Measurements from ENCODE around the gene XDH.

Gene XDH

GRCh38 chr2:31402388-31402787 lies 12.2 kb downstream of the XDH start:
- DNase-seq (ENCODE audit: low spot score) = no peak

GRCh38 chr2:31401580-31401979 lies 13.0 kb downstream of the XDH start:
- no peak for DNase-seq (ENCODE audit: low spot score)

- DNase-seq (ENCODE audit: low spot score) = no peak
These were observed 15.7 kb downstream of the XDH start for GRCh38 chr2:31398881-31399280.

GRCh38 chr2:31397094-31397493 lies 17.4 kb downstream of the XDH start:
- no peak for DNase-seq (ENCODE audit: low spot score)

- DNase-seq (ENCODE audit: low spot score) = no peak
These were observed 24.2 kb downstream of the XDH start for GRCh38 chr2:31390324-31390723.

- DNase-seq (ENCODE audit: low spot score) = no peak
These were observed 25.8 kb downstream of the XDH start for GRCh38 chr2:31388736-31389135.

- no peak for DNase-seq (ENCODE audit: low spot score)
These were observed 26.7 kb downstream of the XDH start for GRCh38 chr2:31387850-31388249.

GRCh38 chr2:31386648-31387047 lies 27.9 kb downstream of the XDH start:
- no peak for DNase-seq (ENCODE audit: low spot score)

- no peak for DNase-seq (ENCODE audit: low spot score)
These were observed 28.4 kb downstream of the XDH start for GRCh38 chr2:31386172-31386571.

- DNase-seq (ENCODE audit: low spot score) = no peak
These were observed 29.7 kb downstream of the XDH start for GRCh38 chr2:31384771-31385276.

- DNase-seq (ENCODE audit: low spot score) = no peak
These were observed 30.2 kb downstream of the XDH start for GRCh38 chr2:31384351-31384750.

- DNase-seq (ENCODE audit: low spot score) = no peak
These were observed 30.9 kb downstream of the XDH start for GRCh38 chr2:31383471-31384153.

- DNase-seq (ENCODE audit: low spot score) = no peak
These were observed 32.0 kb downstream of the XDH start for GRCh38 chr2:31382452-31383120.

- DNase-seq (ENCODE audit: low spot score) = no peak
These were observed 32.9 kb downstream of the XDH start for GRCh38 chr2:31381601-31382000.

- DNase-seq (ENCODE audit: low spot score) = no peak
These were observed 34.3 kb downstream of the XDH start for GRCh38 chr2:31380243-31380642.

GRCh38 chr2:31379747-31380146 lies 34.8 kb downstream of the XDH start:
- no peak for DNase-seq (ENCODE audit: low spot score)

- DNase-seq (ENCODE audit: low spot score) = no peak
These were observed 35.6 kb downstream of the XDH start for GRCh38 chr2:31378791-31379501.

GRCh38 chr2:31378389-31378788 lies 36.2 kb downstream of the XDH start:
- DNase-seq (ENCODE audit: low spot score) = no peak

- DNase-seq (ENCODE audit: low spot score) = no peak
These were observed 41.4 kb downstream of the XDH start for GRCh38 chr2:31373127-31373526.

- no peak for DNase-seq (ENCODE audit: low spot score)
These were observed 42.4 kb downstream of the XDH start for GRCh38 chr2:31372097-31372496.

- DNase-seq (ENCODE audit: low spot score) = no peak
These were observed 42.9 kb downstream of the XDH start for GRCh38 chr2:31371691-31372090.

- DNase-seq (ENCODE audit: low spot score) = no peak
These were observed 47.8 kb downstream of the XDH start for GRCh38 chr2:31366733-31367132.

- DNase-seq (ENCODE audit: low spot score) = no peak
These were observed 48.6 kb downstream of the XDH start for GRCh38 chr2:31365834-31366505.

All from hematopoietic multipotent progenitor cell treated with erythropoietin and hydrocortisone succinate and interleukin-3 and kit ligand, for 15 days (in vitro differentiated cells).